CD4-positive, alpha-beta memory T cell (primary cell): ENCODE results near the gene SPOCK2. TPM values are rescaled to one million over a fixed set of nuclear protein-coding genes. Genes with fewer than 3 reads are reported as not detected.

Experiments
- CTCF ChIA-PET: fragments of 350-600 bp; sonication (Branson Sonifier 250); formaldehyde crosslinking; loops from one replicate; lab custom pipeline; 2021; ENCODE audit warnings: inconsistent platforms; ENCODE audit not compliant: partially characterized antibody; lab: Charles Lee
- POLR2A ChIA-PET: fragments of 350-600 bp; sonication (Branson Sonifier 250); formaldehyde crosslinking; loops from one replicate; lab custom pipeline; 2021; ENCODE audit not compliant: partially characterized antibody; lab: Charles Lee
- DNase-seq, 5 donors: peaks; one replicate each; pipeline versions ENCODE4 v3.0.0 to v3.0.0-alpha.2; 2020 to 2022; ENCODE audit warnings: mixed read lengths in 1 of 5
- H3K27ac ChIP-seq: one replicate; pipeline ENCODE4 v1.7.0; 2013; ENCODE audit warnings: low read depth, low read length
- H3K27me3 ChIP-seq: 2 replicates; pipeline ENCODE4 v1.7.0; 2013; ENCODE audit warnings: mild to moderate bottlenecking, low read length, moderate library complexity; ENCODE audit not compliant: insufficient read depth
- H3K36me3 ChIP-seq: 2 replicates; pipeline ENCODE4 v1.7.0; 2013; ENCODE audit warnings: mild to moderate bottlenecking, low read length, moderate library complexity; ENCODE audit not compliant: insufficient read depth
- H3K4me1 ChIP-seq: 2 replicates; pipeline ENCODE4 v1.7.0; 2013; ENCODE audit warnings: mild to moderate bottlenecking, low read length, moderate library complexity; ENCODE audit not compliant: insufficient read depth
- H3K4me3 ChIP-seq, 2 donors: one replicate each; pipeline ENCODE4 v1.7.0; 2013; ENCODE audit warnings: low read length in 2 of 2, mild to moderate bottlenecking in 1 of 2
- H3K9me3 ChIP-seq, 2 donors: one replicate each; pipeline ENCODE4 v1.7.0; 2013; ENCODE audit warnings: low read length in 2 of 2, control low read depth in 1 of 2; ENCODE audit not compliant: control insufficient read depth in 1 of 2
- H3K27ac Mint-ChIP-seq, 7 donors: one replicate each; pipeline ENCODE4 v1.8.0; 2020 to 2021; ENCODE audit warnings: mixed read lengths in 7 of 7, mild to moderate bottlenecking in 6 of 7, inconsistent platforms in 3 of 7, moderate library complexity in 3 of 7
- H3K27me3 Mint-ChIP-seq, 2 donors: one replicate each; pipeline ENCODE4 v1.8.0; 2020 to 2021; ENCODE audit warnings: mixed read lengths in 2 of 2
- H3K36me3 Mint-ChIP-seq, 2 donors: one replicate each; pipeline ENCODE4 v1.8.0; 2020 to 2021; ENCODE audit warnings: mixed read lengths in 2 of 2, inconsistent platforms in 1 of 2, mild to moderate bottlenecking in 1 of 2
- H3K4me1 Mint-ChIP-seq, 4 donors: one replicate each; pipeline ENCODE4 v1.8.0; 2020 to 2021; ENCODE audit warnings: mixed read lengths in 4 of 4, mild to moderate bottlenecking in 1 of 4
- H3K4me3 Mint-ChIP-seq, 8 donors: one replicate each; pipeline ENCODE4 v1.8.0; 2020 to 2021; ENCODE audit warnings: mixed read lengths in 8 of 8, mild to moderate bottlenecking in 7 of 8, moderate library complexity in 6 of 8, inconsistent platforms in 3 of 8
- H3K9me3 Mint-ChIP-seq, 8 donors: one replicate each; pipeline ENCODE4 v1.8.0; 2020 to 2021; ENCODE audit warnings: mixed read lengths in 8 of 8, mild to moderate bottlenecking in 5 of 8, inconsistent platforms in 3 of 8, moderate library complexity in 1 of 8
- intact Hi-C: fragments of 100-400 bp; cut with micrococcal nuclease; formaldehyde crosslinking; loops from one replicate; pipeline ENCODE4 v1.15.1; 2023
- polyA plus RNA-seq, 2 donors: library from polyadenylated mRNA; unstranded; fragments of 300-500 nt; fragmentation: Illumina TruSeq; gene quantifications; one replicate each; pipeline ENCODE4 v1.2.3, GENCODE V29; 2021
- total RNA-seq, 2 experiments: library from RNA; stranded (reverse); gene quantifications; one replicate each; pipeline ENCODE4 v1.2.3, GENCODE V29; 2021

SPOCK2 gene
- total and polyA plus RNA-seq, 4 experiments from 2014 or later, result 174 to 556 (median 406) TPM

DNA sequence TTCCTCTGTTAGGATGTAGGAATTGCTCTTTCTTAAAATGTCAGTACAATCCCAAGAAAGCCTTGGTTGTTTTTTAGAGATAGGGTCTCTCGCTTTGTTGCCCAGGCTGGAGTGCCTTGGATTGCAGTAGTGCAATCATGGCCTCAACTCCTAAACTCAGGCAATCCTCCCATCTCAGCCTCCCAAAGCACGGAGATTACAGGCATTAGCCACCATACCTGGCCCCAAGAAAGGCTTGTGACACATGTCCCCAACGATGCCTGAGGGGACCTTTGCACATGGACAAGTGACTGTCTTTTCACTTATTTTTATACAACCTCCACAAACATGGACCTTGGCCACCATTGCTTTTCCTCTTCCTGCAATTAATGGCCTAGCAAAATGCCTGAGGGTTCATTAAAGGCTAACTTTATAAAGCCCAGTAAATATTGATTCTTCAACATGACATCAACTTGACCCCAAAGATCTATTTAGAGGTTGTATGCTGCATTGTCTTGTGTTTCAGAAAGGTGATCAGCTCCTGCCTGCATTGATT is 10.0 kb upstream of the SPOCK2 start:
- H3K36me3 Mint-ChIP-seq, result peaks cover 36 to 38% of the 10 kb centered on the region in 2 donors
- POLR2A ChIA-PET, result interaction anchor here (1.0 to 5.5 kb wide), 2 partner anchors 10 to 14 kb away, joined by 3 to 38 read pairs; partner anchors contain the start of gene SPOCK2
- Histone ChIP-seq H3K36me3 (peaks cover 5% of the 10 kb centered on the region), H3K27ac (no peak overlapping the region), H3K4me1 (peaks cover 9% of the 10 kb centered on the region), H3K4me3 (no peak overlapping the region), H3K9me3 (no peaks in the 10 kb centered on the region), H3K27me3 (no peaks in the 10 kb centered on the region)
- H3K9me3 Mint-ChIP-seq, result peaks cover 0 to 2% (median 0%) of the 10 kb centered on the region in 8 donors
- CTCF ChIA-PET, result interaction anchor here (1.0 to 2.0 kb wide), 3 partner anchors 10 to 239 kb away, joined by 4 to 5 read pairs (median 5); no protein-coding TSS in a partner anchor
- intact Hi-C loops, result no loop called here
- no peak overlapping the region for H3K4me3 Mint-ChIP-seq
- H3K27ac Mint-ChIP-seq, result no peak overlapping the region
- no peak for DNase-seq
- H3K27me3 Mint-ChIP-seq, result no peaks in the 10 kb centered on the region
- H3K4me1 Mint-ChIP-seq, result peaks cover 26 to 39% (median 29%) of the 10 kb centered on the region in 4 donors

DNA sequence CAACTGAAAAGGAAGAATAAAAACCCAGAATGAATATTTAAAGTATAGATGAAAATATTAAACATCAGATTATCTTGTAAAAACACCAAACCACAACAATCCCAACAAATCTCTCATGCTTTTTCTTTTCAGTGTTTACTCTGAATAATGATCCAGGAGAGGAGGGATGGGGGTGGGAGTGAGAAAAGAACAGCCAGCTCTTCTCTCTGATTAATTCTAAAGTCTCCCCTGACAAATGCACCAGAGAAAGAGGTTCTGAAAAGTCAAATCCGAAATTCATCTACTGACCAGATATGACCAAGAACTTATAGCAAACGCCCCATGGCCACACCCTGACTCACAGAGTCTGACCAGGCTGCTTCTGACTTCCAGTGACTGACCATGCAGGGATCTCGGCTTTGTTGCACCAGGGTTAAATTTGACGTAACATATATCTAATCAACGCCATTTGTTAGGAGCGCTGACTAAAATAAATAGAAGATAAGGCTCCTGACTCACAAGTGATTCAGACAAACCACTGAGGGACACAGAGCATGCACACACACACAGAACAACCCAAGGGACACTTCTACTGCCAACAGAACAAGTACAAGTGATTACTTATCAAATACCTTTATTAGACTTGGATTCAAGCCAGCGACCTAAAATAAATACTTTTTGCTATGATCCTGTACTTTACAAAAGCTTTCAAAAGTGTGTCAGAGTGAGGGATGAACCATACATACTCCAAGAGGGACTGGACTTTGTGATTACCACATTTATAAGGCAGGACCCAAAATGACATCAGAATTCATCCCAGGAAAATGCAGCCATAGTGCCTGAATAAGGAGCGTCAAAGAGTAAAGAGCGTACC is 9.3 kb upstream of the SPOCK2 start:
- ChIA-PET POLR2A (interaction anchor here (1.0 to 5.5 kb wide), 3 partner anchors 9 to 11 kb away, joined by 3 to 38 read pairs (median 4); partner anchors contain the start of gene SPOCK2), CTCF (interaction anchor here (1.0 to 1.5 kb wide), 2 partner anchors 10 to 49 kb away, joined by 3 to 5 read pairs; partner anchors contain the start of gene SPOCK2)
- Mint-ChIP-seq H3K4me1 (peaks cover 23 to 35% (median 27%) of the 10 kb centered on the region in 4 donors), H3K9me3 (peaks cover 0 to 2% (median 0%) of the 10 kb centered on the region in 8 donors), H3K36me3 (peaks cover 36 to 38% of the 10 kb centered on the region in 2 donors), H3K4me3 (no peak overlapping the region), H3K27ac (no peak overlapping the region), H3K27me3 (no peaks in the 10 kb centered on the region)
- peaks cover 7% of the 10 kb centered on the region for H3K4me1 ChIP-seq
- H3K27me3 ChIP-seq, result no peaks in the 10 kb centered on the region
- intact Hi-C loops, result no loop called here
- no peaks in the 10 kb centered on the region for H3K9me3 ChIP-seq
- peaks cover 5% of the 10 kb centered on the region for H3K36me3 ChIP-seq
- DNase-seq, result no peak
- H3K4me3 ChIP-seq, result no peak overlapping the region
- H3K27ac ChIP-seq, result no peak overlapping the region

DNA sequence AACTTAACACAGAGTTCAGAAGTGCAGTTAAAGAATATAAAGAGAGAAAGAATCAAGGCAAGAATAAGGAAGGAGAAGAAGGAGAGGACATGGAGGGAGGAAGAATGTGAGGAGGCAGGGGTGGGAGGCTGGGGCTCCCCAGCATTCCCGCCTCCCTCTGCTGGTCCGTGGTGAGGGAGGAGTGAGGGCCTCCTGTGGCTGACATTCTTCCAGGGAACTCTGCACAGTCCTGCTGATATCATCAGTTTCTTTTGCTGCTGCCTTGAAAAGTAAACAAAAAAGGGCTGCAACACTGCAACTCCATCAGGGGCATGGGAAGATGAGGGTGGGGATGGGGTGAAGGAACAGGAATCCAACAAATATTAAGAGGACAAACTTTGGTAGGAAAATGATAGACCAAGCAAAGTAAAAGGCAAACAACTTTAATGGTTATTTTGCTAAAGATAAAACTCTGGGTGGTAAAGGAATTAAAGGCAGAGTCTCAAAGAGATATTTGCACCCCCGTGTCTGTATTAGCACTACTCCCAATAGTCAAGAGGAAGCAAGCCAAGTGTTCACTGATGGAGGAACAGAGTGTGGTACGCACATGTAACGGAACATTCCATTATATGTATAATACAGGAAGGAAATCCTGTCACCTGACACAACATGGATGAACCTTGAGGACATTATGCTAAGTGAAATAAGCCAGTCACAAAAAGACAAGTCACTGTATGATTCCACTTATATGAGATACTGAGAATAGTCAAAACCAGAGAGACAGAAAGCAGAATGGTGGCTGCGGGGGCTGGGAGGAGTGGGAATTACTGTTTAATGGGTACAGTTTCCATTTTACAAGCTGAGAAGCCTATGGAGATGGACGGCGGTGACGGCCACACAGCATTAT is 8.0 kb upstream of the SPOCK2 start:
- Histone ChIP-seq H3K4me3 (no peak overlapping the region), H3K27me3 (no peaks in the 10 kb centered on the region), H3K4me1 (peaks cover 7% of the 10 kb centered on the region), H3K27ac (no peak overlapping the region), H3K36me3 (peaks cover 3% of the 10 kb centered on the region), H3K9me3 (no peaks in the 10 kb centered on the region)
- no peaks in the 10 kb centered on the region for H3K27me3 Mint-ChIP-seq
- H3K9me3 Mint-ChIP-seq, result peaks cover 0 to 4% (median 0%) of the 10 kb centered on the region in 8 donors
- intact Hi-C loops, result no loop called here
- no peak overlapping the region for H3K4me3 Mint-ChIP-seq
- H3K36me3 Mint-ChIP-seq, result peaks cover 26 to 29% of the 10 kb centered on the region in 2 donors
- H3K27ac Mint-ChIP-seq, result peak overlapping the region in 3 of 7 donors; percentile 43 to 77 (median 64)
- ChIA-PET CTCF (interaction anchor here (1.0 to 1.5 kb wide), 2 partner anchors 8 to 47 kb away, joined by 3 to 5 read pairs; partner anchors contain the start of gene SPOCK2), POLR2A (interaction anchor here (1.0 to 14.0 kb wide), 4 partner anchors 10 to 30 kb away, joined by 3 to 230 read pairs (median 4); no protein-coding TSS in a partner anchor)
- H3K4me1 Mint-ChIP-seq, result peaks cover 17 to 26% (median 18%) of the 10 kb centered on the region in 4 donors
- DNase-seq, result no peak

DNA sequence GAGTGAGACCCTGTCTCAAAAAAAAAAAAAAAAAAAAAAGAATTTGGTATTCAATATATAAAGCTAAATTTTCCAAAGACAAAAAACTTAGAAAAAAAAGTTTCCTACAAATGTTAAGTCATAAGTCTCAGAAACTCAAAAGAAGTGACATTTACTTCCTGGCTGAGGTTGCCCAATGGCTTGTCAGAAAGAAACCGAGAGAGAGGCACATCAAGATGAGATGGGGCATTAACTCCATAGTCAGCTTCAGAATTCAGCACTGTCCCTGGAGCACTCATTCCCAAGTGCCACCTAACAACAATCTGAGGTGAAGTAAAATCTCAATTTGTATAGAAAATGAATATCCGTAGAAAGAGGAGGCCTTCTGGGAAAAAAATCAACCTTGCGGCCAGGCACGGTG is 6.8 kb upstream of the SPOCK2 start:
- POLR2A ChIA-PET, result interaction anchor here (1.2 to 14.0 kb wide), 4 partner anchors 9 to 36 kb away, joined by 3 to 230 read pairs (median 4); no protein-coding TSS in a partner anchor
- Mint-ChIP-seq H3K4me3 (no peak overlapping the region), H3K36me3 (peaks cover 18 to 23% of the 10 kb centered on the region in 2 donors), H3K27me3 (no peaks in the 10 kb centered on the region), H3K4me1 (peaks cover 16 to 21% (median 17%) of the 10 kb centered on the region in 4 donors), H3K27ac (no peak overlapping the region), H3K9me3 (peaks cover 0 to 5% (median 0%) of the 10 kb centered on the region in 8 donors)
- CTCF ChIA-PET, result interaction anchor here (2.7 kb wide), 1 partner anchor 47 kb away, joined by 10 read pairs; no protein-coding TSS in a partner anchor
- no peaks in the 10 kb centered on the region for H3K36me3 ChIP-seq
- intact Hi-C loops, result no loop called here
- H3K4me3 ChIP-seq, result no peak overlapping the region
- no peak overlapping the region for H3K27ac ChIP-seq
- DNase-seq, result no peak
- no peaks in the 10 kb centered on the region for H3K27me3 ChIP-seq
- peaks cover 12% of the 10 kb centered on the region for H3K4me1 ChIP-seq
- no peaks in the 10 kb centered on the region for H3K9me3 ChIP-seq

DNA sequence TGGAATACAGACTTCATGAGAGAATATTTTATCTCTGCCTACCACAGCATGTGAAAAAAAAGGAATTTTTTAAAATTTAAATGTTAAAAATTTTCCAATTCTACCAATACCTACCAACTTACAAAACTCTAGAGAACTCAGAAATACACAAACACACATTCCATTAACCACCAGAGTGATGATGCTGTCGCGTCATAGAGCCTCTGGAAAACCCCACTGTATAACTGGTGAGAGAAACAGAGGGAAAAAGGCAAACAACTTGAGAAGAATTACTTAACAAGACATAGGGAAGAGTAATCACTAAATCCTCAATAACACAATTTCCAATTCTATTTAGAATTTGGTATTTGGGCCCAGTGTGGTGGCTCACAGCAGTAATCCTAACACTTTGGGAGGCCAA is 6.2 kb upstream of the SPOCK2 start:
- Histone ChIP-seq H3K27ac (no peak overlapping the region), H3K27me3 (no peaks in the 10 kb centered on the region), H3K9me3 (no peaks in the 10 kb centered on the region), H3K36me3 (no peaks in the 10 kb centered on the region), H3K4me3 (no peak overlapping the region), H3K4me1 (peaks cover 18% of the 10 kb centered on the region)
- no peak overlapping the region for H3K4me3 Mint-ChIP-seq
- intact Hi-C loops, result no loop called here
- ChIA-PET CTCF (interaction anchor here (2.1 to 2.7 kb wide), 2 partner anchors 31 to 46 kb away, joined by 10 to 13 read pairs; no protein-coding TSS in a partner anchor), POLR2A (interaction anchor here (0.9 to 14.0 kb wide), 5 partner anchors 9 to 161 kb away, joined by 3 to 230 read pairs (median 3); no protein-coding TSS in a partner anchor)
- peaks cover 0 to 5% (median 0%) of the 10 kb centered on the region in 8 donors for H3K9me3 Mint-ChIP-seq
- no peaks in the 10 kb centered on the region for H3K27me3 Mint-ChIP-seq
- peaks cover 18 to 23% of the 10 kb centered on the region in 2 donors for H3K36me3 Mint-ChIP-seq
- no peak for DNase-seq
- peaks cover 22 to 27% (median 23%) of the 10 kb centered on the region in 4 donors for H3K4me1 Mint-ChIP-seq
- no peak overlapping the region for H3K27ac Mint-ChIP-seq

DNA sequence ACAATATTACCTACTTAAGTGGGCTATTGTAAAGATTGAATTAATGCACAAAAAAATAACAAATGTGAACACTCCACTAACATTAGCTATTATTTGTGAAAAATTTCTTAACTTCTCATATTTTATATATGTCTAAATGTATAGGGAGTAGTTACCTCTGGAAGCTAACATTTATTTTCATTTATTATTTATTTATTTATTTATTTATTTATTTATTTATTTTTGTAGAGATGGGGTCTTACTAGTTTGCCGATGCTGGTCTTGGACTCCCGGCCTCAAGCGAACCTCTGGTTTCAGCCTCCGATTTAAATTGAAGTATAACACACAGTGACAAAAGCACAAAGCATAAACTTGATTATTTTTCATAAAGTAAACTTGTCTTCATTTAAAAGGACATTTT is 5.1 kb upstream of the SPOCK2 start:
- Mint-ChIP-seq H3K27ac (no peak overlapping the region), H3K9me3 (peaks cover 0 to 5% (median 0%) of the 10 kb centered on the region in 8 donors), H3K4me3 (no peak overlapping the region), H3K36me3 (peaks cover 17 to 18% of the 10 kb centered on the region in 2 donors), H3K27me3 (no peaks in the 10 kb centered on the region), H3K4me1 (peaks cover 23 to 32% (median 30%) of the 10 kb centered on the region in 4 donors)
- H3K27me3 ChIP-seq, result no peaks in the 10 kb centered on the region
- intact Hi-C loops, result no loop called here
- POLR2A ChIA-PET, result interaction anchor here (1.1 to 14.0 kb wide), 4 partner anchors 13 to 226 kb away, joined by 3 to 230 read pairs (median 3); no protein-coding TSS in a partner anchor
- no peak for DNase-seq
- peaks cover 26% of the 10 kb centered on the region for H3K4me1 ChIP-seq
- CTCF ChIA-PET, result interaction anchor here (0.5 to 2.7 kb wide), 6 partner anchors 9 to 235 kb away, joined by 3 to 13 read pairs (median 4); no protein-coding TSS in a partner anchor
- H3K36me3 ChIP-seq, result no peaks in the 10 kb centered on the region
- H3K9me3 ChIP-seq, result no peaks in the 10 kb centered on the region
- H3K4me3 ChIP-seq, result no peak overlapping the region
- H3K27ac ChIP-seq, result no peak overlapping the region
